Activated T-helper 9 cell treated with anti-CD3 and anti-CD28 coated beads, Interleukin-2, amount 50 U/mL, for 16 hours (primary cell): Measurements from ENCODE around the gene KMT2A.
"Not testable (repeated sequence)": the region's sequence is repeated elsewhere in the genome, so short reads cannot be mapped to it uniquely, and the experiment has no call there.

Source experiments
- DNase-seq: peaks from one replicate; pipeline ENCODE4 v3.0.0-alpha.2; 2020; ENCODE audit warnings: low read depth

KMT2A gene

DNA sequence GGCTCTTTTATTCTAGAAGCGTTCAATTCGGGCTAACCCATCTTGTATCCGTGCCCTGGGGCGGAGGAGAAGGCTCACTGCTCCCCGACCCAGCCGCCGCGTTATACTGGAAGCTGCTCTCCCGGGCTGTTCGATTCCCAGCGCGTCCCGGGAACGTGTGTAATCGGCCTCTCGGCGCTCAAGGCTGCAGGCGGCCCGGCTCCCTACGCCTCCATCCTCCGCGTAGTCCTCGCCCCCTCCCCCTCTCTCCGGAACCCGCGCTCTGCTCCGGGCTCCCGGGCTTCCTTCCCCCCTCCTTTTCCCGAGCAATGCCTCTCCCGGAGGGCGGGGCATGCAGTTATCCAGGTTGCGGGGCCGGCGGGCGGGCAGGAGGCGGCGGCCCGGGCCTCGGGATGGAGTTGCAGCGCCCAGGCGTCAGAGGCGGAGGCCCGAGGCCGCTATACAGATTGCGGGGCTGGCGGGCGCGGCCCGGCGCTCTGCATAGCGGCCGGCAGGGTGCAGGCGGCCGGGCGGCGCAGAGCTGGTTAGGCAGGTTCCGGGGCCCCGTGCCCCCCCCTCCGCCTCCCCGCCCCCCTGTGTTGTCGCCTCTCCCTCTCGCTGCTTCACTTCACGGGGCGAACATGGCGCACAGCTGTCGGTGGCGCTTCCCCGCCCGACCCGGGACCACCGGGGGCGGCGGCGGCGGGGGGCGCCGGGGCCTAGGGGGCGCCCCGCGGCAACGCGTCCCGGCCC, at the start of gene KMT2A:
KMT2A (plus strand) TSS at position 600 of the 732 bp plus-strand sequence; CDS start at position 621, 21 bp downstream.
- peak; percentile 87 for DNase-seq

- no peak for DNase-seq
Observed at GRCh38 chr11:118396097-118396501, 40.2 kb upstream of the KMT2A start.

- DNase-seq, result no peak
Observed at GRCh38 chr11:118397448-118397847, 38.8 kb upstream of the KMT2A start.

- DNase-seq, result peak; percentile 20
Observed at GRCh38 chr11:118398791-118399559, 37.3 kb upstream of the KMT2A start.

DNA sequence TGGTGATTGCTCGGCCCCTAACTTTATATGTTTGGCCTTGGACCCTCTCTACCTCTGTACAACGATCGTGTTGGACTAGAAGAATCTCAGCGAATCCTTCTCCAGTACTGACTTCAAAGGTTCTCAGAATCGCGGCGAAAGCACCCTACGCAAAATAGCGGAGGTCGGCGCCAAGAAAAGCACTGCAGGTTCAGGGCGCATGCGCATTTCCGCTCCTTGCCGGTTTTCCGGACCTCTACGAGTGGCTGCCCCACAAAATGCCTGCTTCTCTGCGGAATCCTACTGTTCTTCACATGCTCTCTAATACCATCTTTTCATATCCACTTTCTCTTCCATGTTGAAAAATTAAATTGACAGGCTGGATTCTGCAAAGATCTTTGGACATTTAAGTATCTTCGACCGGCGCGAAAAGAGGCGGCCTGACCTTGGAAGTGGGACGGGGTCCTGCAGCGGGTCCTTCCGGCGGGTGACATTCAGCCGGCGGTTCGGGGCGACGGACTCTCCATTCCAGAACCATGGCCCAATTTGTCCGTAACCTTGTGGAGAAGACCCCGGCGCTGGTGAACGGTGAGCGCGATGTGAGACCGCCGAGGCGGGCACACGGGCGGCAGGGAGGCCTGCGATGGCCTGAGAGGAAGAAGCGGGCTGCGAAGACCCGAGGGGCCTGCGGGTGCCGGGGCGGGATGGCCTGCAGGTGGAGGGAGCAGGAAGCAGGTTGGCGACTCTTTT, 35.0 kb upstream of the KMT2A start, which contains the start of gene ATP5MG:
ATP5MG (plus strand) TSS at position 456 of the 729 bp plus-strand sequence; CDS start at position 516, 60 bp downstream.
- DNase-seq, result peak; percentile 85

- no peak for DNase-seq
Observed at GRCh38 chr11:118401880-118402590, 34.3 kb upstream of the KMT2A start.

DNA sequence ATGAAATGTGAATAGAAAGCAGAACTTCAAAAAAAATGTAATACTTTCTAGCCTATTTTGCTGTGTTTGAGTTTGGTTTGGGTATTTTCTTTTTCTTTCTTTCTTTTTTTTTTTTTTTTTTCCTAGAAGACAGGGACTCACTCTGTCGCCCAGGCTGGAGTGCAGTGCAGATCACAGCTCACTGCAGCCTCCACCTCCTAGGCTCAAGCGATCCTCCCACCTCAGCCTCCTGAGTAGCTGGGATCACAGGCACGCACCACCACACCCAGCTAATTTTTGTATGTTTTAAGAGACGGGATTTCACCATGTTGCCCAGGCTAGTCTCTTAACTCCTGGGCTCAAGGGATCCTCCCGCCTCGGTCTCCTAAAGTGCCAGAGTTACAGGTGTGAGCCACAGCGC, 33.7 kb upstream of the KMT2A start:
- not testable (repeated sequence) for DNase-seq

- DNase-seq, result no peak
Observed at GRCh38 chr11:118406599-118407166, 29.6 kb upstream of the KMT2A start.

DNA sequence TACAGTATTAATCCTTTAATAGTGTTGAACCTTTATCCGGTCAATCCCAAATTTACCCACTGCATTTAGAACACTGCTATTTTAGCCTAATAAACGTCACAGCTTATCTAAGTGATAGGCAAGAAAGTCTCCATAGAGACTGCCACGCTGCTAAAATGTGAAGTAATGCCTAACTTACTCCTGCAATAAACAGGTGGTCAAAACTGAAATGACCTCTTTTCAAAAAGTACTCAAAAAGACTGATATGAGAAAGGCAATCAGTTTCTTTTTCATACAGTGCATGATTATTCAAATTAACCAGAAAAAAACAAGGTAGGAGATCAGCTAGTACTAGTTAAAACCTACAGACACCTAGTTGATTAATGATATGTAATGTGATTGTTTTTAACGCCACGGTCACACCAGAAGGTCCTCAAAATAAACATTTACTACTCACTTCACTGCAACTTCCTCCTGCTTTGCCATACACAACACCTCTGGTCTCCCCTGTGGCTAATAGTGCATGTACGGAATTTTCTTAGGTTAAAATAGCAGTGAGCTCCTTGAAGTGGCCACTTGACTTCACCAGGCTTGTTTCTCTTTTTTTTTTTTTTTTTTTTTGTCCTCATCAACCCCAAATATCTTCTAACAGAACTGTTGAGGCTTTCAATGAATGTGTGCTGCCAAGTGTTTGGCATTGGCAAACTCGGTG, 26.1 kb upstream of the KMT2A start:
- DNase-seq, result no peak

GRCh38 chr11:118411530-118411929, 24.8 kb upstream of the KMT2A start:
- DNase-seq, result no peak

DNA sequence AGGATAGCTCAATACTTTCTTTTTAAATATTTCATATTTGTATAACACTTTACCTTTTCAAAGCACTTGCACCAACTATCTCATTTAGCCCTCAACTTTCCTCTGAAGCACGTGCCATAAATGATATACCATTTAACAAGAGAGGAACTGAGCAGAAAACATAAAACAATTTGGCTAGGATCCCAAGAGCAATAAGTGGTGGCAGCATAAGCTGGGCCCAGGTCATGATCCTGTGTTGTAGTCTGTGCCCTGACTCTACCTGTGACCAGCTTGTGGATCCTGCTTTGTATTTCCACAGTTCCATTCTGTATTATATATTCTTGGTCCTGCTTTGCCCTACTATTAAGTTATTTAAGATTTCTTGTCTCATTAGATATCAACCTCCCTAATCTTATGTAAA, 23.4 kb upstream of the KMT2A start:
- DNase-seq, result no peak

GRCh38 chr11:118415062-118415738, 21.1 kb upstream of the KMT2A start:
- DNase-seq, result no peak

DNA sequence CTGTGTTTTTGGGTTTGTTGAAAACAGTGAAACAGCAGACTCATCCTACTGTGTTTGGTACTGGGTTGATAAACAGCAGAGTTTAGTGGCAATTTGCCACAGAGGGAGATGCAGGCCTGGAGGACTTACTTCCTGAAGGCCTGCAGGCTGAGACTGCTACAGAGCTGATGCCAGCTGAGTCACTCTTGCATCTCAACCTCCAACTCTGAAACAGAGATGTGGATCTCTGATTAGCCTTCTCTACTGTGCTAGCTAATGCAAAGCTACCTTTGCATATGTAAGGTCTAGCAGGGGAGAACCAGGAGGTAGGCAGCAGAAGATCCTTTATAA, 20.6 kb upstream of the KMT2A start:
- no peak for DNase-seq

- DNase-seq, result not testable (repeated sequence)
Observed at GRCh38 chr11:118416900-118417299, 19.4 kb upstream of the KMT2A start.

DNA sequence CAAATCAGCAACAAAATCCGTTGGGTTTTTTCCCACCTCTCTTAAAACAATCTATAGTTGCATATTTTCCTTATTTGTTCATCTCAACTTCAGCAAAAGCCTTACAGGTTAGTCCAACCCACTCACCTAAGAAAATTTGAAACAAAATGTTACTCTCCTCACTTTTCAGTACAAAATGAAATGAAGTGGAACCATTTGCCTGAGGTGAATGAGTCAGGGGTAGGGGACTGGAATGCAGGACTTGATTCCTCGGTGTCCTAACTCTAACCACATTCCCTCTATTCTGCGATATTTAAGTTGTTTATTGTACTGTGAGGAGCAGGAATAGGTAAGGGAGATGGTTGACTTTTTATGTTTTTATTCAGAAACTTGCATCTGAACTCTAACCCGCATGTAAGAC, 18.5 kb upstream of the KMT2A start:
- no peak for DNase-seq

DNA sequence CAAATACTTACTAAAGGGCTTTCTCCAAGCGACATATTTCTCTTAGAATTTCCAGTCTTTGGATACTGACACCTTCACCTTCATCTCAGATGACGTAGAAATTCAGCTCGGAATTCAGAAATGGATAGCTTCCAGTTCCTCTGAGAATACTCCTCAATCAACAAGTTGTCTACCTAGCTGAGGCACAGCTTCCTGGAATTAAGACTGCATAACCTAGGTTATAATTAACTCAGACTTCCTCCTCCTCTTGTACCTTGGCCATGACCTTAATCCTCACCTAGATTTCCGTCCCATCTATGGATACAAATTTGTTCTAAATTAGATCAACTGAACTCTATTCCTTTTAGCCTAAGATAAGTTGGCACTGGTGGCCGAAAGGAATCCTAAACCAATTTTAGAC, 17.5 kb upstream of the KMT2A start:
- no peak for DNase-seq

- no peak for DNase-seq
Observed at GRCh38 chr11:118427707-118428106, 8.6 kb upstream of the KMT2A start.

- no peak for DNase-seq
Observed at GRCh38 chr11:118430956-118431355, 5.3 kb upstream of the KMT2A start.

GRCh38 chr11:118434123-118434552, 2.2 kb upstream of the KMT2A start:
- no peak for DNase-seq

DNA sequence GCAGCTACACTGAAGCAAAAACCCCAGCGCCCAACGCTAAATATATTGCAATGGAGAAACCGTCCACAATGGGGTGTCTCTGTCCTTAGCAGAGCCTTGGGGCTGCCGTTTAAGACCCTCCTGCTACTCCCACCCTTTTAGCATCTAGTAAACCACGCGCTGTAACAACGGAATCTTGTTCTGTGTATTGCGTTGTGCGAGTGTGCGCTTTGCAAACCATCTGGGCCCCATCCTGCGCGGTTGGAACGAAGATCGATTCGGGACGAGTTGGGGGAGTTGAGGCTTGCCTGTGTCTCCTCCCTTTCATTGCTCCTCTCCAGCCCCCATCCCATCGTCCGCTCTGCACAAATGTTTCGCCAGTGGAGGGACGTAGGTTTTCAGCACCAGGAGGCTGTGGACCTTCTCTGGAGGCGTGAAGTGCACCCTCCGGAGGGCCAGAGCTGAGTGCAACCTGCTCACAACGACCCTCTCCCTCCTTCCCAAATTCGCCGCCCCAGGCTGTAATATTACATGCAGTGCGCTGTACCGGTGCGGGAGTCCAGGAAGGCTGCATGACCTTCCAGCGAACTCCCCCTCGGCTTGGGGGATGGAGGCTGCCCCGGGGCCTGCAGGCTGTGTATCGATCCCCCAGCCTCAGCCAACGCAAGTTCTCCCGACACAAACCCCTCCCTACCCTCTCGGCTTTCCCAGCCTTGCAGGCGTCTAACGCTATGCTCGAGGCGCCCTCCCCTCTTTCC, 1.6 kb upstream of the KMT2A start:
- peak; percentile 17 for DNase-seq
